Measurements from ENCODE around the gene DDX47.
"Not testable (repeated sequence)": the region's sequence is repeated elsewhere in the genome, so short reads cannot be mapped to it uniquely, and the experiment has no call there.

Gene DDX47

DNA sequence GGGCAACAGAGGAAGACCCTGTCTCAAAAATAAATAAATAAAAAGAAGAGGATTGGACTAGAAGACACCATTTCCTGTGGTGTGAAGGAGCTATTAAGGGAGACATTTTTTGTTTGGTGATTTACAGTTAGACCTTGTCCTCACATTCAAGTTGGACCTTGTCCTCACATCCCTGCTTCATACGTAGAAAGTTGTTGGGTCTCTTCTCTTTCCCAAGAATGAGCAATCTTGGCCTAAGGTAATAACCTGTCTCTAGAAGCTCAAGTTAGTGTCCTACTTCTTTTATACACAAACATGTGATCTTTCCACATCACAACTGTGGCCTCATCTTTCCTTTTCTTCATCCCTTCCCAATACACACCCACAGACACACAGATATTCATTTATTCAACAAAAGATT is 14.7 kb upstream of the DDX47 start:
- no peak for DNase-seq

DNA sequence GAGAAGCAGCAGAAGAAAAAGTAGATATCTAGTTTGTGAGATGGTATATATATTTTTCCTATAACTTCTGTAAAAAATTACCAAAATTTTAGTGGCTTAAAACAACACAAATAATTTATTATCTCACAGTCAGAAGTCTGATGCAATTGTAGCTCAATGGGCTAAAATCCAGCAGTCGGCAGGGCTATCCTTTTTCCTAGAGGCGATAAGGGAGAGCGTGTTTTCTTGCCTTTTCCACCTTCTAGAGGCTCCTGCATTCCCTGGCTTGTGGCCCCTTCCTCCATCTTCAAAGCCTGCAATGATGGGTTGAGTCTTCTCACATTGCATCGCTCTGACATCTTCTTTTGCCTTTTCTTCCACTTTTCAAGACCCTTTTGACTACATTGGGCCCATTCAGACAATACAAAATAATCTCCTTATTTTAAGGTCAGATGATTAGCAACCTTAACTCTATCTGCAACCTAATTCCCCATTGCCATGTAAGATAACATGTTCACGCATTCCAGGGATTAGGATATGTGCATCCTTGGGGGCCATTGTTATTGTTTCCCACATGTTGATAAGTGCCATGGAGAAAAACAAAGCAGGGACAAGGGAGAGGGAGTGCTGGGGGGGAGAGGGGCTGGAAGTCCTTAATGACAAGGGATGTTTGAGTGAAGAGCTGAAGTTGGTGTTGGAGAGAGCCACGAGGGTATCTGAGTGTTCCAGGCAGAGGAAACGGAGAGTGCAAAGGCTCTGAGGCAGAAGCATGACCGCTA is 13.8 kb upstream of the DDX47 start:
- no peak for DNase-seq

DNA sequence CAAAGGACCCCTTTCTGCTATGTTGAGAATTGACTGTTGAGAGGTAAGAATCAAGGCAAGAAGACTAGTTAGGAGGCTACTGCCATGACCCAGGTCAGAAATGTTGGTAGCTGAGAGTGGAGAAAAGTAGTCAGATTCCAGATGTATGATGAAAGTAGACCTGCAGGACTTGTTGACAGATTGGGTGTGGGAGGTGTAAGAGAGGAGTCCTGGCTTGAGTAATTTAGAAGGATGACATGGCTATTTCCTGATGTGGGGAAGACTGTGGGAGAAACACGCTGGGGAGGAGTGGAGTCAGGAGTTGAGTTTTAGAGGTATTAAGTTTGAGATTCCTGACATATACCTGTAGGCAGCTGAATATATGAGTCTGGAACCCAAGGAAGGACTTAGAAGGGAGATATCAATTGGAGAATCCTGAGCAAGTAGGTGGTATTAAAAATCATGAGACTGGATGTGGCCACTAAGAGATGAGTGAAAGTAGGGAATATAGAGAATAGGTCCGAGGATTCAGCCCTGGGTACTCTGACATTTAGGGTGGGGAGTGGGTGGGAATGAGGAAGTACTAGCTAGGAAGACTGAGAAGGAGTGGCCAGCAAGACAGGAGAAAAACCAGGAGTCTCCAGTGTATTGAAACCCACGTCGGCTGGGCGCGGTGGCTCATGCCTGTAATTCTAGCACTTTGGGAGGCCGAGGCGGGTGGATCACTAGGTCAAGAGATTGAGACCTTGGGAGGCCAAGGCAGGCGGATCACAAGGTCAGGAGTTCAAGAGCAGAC is 12.6 kb upstream of the DDX47 start:
- DNase-seq, result no peak

DNA sequence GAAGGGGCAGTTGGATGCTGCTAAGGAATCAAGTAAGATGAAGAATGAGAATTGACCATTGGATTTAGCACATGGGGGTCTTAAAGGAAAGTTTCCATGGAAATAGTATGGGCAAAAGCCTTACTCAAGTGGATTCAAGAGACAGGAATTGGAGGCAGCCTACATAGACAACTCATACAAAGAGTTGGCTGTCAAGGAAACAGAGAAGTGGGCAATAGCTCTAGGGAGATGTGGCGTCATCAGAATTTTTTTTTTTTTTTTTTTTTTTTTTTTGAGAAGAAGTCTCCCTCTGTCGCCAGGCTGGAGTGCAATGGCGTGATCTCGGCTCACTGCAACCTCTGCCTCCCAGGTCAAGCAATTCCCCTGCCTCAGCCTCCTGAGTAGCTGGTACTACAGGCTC is 11.5 kb upstream of the DDX47 start:
- not testable (repeated sequence) for DNase-seq

DNA sequence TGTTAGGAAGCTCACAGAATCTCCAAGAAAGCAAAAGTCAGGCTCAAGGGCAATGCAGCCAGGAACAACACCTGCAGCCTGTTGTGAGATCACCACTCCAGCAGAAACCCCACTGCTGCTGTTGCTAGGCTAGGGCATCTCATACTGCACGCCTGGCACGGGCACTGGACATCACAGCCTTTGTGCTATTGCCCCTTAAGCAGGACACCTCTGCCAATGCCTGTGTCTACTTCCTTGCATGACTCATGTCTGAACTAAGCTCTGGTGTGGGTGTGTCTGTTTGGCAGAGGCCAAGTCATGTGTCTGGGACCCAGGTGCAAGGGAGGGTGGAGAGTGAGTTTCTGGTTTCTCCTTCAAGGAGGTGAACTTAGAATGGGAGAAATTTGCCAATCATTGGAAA is 10.0 kb upstream of the DDX47 start:
- DNase-seq, result peak; percentile 85

DNA sequence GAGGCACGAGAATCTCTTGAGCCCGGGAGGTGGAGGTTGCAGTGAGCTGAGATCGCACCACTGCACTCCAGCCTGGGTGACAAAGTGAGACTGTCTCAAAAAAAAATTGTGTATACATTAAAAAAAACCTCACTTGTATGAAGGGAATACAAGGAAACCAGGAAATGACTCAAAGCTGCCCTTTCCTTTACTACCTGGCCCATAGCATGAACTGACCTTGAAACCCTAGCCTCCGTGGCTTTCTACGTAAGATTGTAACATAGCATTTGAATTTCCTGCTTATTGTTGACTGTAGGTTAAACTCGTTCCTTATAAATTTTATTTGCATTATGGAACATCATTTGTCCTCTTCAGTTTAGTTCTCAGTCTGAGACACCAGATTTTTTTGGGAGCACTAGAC is 9.1 kb upstream of the DDX47 start:
- peak; percentile 37 for DNase-seq

DNA sequence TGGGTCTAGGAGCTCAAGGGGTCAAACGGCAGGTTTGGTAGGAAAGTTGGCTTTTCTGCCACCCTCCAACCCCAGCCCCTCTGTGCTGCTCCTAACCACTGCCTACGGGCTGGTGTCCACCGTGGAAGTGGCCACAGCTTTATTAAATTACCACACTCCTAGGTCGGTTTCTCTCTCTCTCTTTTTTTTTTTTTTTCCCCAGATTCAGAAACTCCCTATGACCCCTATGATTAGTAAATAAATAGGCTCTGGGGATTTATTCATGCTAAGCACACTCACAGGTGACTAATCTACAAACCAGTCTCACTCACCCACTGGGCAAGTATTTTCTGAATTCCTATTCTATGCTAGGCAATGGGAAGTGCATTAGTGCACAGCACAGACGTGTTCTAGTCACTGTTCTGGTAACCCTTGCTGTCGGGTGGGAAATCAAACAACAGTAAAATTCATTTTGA is 8.7 kb upstream of the DDX47 start:
- peak; percentile 91 for DNase-seq

DNA sequence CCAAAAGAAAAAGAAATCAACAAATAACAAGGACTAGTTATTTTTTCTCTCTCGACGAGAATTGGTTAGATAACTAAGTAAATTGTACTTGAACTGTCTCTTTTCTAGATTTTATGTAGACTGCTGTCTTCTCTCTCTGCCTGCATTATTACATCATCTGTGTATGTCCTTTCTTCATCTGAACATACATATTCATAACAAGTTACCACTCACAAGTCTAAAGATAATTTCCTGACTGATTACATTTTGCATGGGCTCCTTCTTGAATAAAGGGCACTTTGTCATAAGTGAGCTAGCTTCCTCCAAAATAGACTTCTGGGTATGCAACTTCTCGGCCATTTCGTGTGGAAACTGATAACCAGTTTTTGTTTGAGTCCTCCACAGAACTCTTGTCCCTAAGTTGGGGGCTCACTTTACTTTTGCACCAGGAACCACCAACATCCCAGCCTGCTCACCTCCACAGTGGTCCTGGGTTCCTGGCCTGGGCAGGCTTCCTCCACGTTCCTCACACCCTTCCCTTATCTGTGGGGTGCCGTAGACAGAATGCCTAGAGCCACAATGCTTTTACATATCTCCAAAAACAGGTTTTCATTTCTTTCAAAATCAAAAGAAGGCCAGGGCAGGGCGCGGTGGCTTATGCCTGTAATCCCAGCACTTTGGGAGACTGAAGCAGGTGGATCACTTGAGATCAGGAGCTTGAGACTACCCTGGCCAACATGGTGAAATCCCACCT is 6.2 kb upstream of the DDX47 start:
- no peak for DNase-seq

DNA sequence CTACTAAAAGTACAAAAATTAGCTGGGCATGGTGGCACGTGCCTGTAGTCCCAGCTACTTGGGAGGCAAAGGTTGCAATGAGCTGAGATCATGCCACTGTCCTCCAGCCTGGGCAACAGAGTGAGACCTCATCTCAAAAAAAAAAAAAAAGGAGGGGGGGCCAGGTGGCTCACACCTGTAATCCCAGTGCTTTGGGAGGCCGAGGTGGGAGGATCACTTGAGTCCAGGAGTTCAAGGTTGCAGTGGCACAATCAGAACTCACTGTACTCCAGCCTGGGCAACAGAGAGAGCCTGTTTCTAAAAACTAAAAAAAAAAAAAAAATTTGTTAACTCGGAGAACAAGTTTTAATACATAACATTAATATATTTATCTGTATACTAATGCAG is 5.6 kb upstream of the DDX47 start:
- DNase-seq, result not testable (repeated sequence)

DNA sequence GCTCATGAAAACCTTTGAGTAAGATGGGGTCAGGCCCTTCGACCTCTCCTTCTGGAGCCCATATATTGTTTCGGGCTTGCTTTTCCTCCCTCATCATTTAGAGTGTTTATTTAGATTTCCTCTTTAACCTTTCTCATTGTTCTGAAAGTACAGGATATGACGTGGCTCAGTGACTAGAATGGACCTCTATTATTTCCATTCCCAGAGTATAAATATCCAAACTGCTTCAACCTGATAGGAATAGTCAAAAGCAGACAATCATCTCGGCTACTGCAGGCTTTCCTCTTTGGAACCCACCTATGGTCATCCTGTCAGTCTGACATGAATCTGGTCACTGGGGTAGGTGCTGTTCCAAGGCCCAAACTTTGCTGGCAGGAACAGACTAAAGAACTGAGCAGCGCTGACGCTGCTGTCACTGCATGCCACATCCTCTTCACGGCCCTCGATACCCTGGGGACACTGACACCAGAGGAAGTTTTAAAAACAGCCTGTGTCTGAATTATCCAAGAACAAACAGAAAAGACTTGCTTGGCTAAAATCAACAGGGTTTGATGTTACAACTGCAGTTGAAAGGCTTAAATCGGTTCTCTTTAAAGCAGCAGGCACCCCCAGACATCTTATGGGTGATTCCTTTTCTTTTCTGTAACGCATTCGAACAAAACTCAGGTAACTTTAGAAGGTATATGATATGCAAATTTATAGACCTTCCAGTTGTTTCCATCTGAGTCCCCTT is 5.0 kb upstream of the DDX47 start:
- peak; percentile 50 for DNase-seq

DNA sequence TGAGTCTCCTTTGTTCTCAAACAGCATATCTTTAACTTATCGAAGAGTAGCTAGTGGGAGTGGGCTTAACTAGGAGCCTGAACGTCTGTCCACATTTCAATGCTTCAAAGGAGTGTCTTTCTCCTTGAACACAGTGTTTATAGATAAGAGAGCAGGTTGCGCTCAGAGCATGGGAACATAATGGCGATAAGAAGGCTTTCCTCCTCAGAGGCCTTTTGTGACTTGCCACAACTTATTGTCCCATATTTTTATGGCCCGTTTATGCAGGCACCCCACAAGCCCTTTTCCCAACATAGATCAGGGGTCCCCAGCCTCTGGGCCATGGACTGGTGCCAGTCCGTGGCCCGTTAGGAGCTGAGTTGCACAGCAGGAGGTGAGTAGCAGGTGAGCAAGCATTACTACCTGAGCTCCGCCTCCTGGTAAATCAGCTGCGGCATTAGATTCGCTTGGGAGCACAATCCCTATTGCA is 2.6 kb upstream of the DDX47 start:
- DNase-seq, result no peak

DNA sequence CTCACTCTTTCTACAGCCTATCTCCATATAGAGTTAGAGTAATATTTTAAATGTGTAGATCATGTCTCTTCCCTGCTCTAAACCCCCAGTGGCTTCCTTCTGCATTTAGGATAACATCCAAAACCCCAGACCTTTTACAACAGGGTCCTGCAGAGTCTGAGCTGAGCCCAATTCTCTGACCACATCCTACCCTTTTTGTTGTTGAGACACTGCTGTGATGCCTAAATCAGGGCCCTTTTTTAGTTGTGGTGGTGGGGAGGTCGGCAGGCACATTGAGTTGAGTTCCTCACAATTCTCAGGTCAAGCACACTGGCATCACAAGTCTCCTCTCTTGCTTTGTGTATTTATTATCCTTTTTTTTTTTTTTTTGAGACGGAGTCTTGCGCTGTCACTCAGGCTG is 1.8 kb upstream of the DDX47 start:
- no peak for DNase-seq

DNA sequence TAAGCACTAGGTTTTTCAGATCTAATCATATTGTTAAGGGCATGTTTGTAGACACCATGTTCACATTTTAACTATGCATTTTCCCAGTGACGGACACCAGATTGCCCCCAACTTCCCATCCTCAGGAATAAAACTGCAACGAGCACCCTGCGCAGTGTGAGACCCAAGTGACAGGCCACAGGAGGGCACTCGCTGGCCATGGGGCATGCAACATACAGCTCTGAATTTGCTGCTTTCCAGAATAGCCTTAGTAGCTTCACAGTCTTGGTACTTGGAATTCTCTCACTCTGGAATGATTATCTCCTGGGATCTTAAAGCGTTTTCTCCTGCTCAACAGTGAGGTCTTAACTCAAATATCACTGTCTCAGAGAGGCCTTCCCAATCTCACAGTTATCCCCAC is 972 bp upstream of the DDX47 start:
- DNase-seq, result no peak

DNA sequence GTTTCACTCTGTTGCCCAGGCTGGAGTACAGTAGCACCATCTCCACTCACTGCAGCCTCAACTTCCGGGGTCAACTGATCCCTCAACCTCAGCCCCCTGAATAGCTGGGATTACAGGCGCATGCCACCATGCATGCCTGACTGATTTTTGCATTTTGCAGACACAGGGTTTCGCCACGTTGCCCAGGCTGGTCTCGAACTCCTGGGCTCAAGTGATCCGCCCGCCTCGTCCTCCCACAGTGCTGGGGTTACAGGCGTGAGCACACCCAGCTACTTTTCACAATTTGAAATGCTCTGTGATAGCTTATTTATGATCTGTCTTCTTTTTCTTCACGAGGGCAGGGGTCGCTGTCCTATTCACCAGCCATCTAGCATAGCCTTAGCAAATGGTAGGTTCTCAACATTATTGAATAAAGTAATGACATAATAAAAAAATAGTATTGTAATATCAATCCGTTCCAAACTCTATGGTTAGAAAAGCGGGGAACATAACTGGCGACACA is 477 bp upstream of the DDX47 start:
- DNase-seq, result no peak

DNA sequence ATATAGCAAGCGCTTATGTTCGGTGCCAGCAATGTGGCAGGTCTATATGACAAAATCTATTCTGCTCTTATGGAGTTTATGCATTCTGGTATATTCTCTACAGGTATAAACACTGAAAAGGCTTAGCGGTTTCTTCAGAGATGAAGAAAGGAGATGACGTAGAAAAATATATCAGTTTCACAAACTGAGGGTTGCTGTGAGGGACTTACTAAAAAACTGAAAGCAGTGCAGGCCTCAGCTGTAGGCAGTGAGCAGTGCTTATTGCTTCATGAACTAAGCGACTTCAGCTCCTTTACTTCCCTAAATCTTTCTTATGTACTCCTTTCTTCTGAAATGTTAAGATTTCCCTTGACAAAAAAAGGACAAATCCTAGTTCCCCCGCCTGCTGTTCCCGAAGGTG is 4.5 kb downstream of the DDX47 start:
- DNase-seq, result no peak

DNA sequence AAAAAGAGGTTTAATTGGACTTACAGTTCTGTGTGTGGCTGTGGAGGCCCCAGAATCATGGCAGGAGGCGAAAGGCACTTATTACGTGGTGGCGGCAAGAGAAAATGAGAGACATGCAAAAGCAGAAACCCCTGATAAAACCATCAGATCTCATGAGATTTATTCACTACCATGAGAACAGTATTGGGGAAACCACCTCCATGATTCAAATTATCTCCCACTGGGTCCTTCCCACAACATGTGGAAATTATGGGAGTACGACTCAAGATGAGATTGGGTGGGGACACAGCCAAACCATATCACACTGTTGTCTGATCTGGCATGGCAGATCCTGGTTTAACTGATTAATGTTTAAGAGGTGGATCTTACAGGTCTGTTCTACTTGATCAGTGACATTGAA is 5.6 kb downstream of the DDX47 start:
- DNase-seq, result peak; percentile 42

DNA sequence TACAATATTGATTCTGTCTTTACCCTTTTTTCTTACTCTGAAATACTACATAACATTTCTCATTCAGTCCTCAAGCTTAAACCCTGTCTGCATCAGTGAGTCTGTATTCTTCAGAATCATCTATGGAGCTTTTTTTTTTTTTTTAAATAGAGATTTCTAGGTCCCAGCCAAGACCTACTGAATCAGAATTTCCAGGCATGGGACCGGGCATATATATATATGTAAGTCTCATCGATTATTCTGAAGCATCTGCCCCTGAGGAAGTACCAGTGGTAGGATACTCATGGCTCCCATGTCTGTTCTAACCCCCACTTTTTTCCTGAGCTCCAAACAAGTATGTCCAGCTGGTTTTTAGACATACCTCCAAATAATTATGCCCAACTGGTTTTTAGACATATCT is 6.1 kb downstream of the DDX47 start:
- no peak for DNase-seq

DNA sequence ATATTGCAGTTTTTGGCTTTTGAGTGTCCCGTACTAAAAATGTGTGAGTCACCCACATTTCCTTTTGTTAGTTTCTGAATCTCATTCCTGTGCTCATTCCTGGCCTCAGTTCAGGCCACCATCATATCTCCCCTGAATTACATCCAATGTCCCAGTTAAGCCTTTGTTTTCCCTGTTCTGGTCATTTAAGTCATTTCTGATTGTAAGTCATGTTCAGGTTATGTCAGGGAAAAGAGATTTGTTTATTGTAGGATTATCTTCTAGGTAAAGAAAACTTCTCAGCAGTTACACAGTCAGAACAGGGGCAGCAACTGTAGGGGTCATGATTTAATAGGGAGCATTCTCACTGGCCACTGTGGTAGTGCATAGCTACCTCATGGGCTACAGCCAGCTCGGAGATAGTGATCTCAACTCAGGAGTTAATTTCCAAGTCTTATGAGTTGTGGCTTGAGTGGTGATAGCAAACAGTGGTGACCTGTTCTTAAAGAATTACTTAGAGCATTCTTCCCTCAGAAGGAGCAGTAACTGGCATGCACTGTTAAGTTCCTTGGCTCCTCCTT is 6.7 kb downstream of the DDX47 start:
- DNase-seq, result peak; percentile 98

DNA sequence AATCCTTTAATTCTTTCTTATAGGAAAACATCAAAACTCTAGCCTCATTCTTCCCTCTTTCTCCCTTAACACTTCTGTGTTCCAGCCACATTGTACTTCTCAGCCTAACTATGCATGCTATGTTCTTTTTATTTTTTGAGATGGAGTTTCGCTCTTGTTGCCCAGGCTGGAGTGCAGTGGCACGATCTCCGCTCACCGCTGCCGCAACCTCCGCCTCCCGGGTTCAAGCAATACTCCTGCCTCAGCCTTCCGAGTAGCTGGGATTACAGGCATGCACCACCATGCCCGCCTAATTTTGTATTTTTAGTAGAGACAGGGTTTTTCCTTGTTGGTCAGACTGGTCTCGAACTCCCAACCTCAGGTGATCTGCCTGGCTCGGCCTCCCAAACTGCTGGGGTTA is 7.2 kb downstream of the DDX47 start:
- DNase-seq, result not testable (repeated sequence)

DNA sequence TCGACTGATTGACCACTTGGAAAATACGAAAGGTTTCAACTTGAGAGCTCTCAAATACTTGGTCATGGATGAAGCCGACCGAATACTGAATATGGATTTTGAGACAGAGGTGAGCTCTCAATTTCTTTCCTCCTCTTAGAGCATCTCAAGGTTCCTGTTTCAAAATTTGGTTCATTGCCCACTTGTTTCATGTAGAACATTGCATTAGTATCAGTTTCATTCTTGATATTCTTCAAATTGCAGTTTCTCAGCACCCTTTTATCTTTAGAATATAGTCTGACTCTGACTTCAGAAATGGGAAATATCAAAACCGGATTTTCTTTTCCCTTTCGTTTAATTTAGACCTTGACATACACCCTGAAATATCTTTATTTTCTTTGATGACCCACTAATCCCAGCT is 8.8 kb downstream of the DDX47 start:
- no peak for DNase-seq

DNA sequence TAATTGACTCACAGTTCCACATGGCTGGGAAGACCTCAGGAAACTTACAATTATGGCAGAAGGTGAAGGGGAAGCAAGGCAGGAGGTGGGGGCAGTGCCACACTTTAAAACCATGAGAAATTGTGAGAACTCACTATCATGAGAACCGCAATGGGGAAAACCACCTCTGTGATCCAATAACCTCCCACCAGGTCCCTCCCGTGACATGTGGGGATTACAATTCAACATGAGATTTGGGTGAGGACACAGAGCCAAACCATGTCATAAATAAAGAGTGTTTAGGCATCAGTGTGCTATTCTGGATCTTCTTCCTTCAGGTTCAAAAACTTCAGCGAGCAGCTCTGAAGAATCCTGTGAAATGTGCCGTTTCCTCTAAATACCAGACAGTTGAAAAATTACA is 9.7 kb downstream of the DDX47 start:
- peak; percentile 58 for DNase-seq

DNA sequence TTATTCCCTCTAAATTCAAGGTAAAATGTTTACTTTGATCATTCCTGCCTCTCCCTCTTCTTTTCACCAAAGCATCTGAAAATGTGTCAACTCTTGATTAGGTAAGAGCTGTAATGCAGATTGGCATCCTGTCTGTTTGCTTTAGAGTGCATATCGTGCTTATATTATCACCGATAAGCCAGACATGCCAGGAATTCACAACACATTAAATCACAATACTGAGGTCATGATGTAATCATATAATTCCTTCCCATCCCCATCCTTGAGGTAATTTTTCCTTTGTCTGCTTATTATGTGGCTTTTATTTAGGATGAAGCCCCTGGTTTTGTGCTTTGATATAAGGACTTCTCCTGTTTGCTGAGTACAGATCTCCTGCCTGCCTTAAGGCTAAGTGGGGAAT is 10.2 kb downstream of the DDX47 start:
- DNase-seq, result peak; percentile 92
